ENCODE results near the gene TBC1D2B. TPM values are rescaled to one million over a fixed set of nuclear protein-coding genes. Genes with fewer than 3 reads are reported as not detected.
A peak's percentile ranks its signal among the peaks of the same experiment; 100 is the strongest.

Gene TBC1D2B
- total and polyA plus RNA-seq, 2 donors from 2014 or later = 8.5 to 41.6 TPM

DNA sequence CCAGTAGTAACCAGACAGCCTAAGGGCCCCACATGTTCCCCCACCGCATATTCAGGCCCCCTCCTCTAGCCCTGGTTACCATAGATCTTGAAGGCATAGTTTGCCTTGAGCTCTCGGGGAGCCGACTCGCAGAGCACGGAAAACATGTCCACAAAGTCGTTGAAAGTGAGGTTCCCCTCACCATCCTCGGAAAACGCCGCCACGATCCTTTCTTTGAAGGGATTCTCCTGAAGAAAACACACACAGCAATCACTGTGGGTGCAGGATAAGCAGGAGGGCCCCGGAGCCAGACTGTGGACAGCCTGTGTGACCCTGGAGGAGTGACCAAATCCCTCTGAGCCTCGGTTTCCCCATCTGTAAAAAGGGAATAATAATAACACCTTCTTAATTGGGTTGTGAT, 31.6 kb upstream of the TBC1D2B start:
- H3K27me3 ChIP-seq (ENCODE audit: control insufficient read depth, insufficient read depth, low read length) = no peaks in the 10 kb centered on the region
- no peak overlapping the region for H3K9ac ChIP-seq (ENCODE audit: low read length in 3 of 3)
- TF ChIP-seq, protein P1, sequence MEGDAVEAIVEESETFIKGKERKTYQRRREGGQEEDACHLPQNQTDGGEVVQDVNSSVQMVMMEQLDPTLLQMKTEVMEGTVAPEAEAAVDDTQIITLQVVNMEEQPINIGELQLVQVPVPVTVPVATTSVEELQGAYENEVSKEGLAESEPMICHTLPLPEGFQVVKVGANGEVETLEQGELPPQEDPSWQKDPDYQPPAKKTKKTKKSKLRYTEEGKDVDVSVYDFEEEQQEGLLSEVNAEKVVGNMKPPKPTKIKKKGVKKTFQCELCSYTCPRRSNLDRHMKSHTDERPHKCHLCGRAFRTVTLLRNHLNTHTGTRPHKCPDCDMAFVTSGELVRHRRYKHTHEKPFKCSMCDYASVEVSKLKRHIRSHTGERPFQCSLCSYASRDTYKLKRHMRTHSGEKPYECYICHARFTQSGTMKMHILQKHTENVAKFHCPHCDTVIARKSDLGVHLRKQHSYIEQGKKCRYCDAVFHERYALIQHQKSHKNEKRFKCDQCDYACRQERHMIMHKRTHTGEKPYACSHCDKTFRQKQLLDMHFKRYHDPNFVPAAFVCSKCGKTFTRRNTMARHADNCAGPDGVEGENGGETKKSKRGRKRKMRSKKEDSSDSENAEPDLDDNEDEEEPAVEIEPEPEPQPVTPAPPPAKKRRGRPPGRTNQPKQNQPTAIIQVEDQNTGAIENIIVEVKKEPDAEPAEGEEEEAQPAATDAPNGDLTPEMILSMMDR (IDR thresholded peaks at IDR 0.05; ENCODE audit: borderline replicate concordance, extremely low read depth, insufficient read depth) = no peak
- no peak overlapping the region for H3K27ac ChIP-seq (ENCODE audit: low read depth in 2 of 2, low read length in 2 of 2)
- no peak overlapping the region for H3K4me3 ChIP-seq (ENCODE audit: low read length in 3 of 3)
- DNase-seq (no peak), FAIRE-seq (no peak)
- H3K36me3 ChIP-seq (ENCODE audit: control insufficient read depth in 2 of 3, insufficient read depth in 3 of 3, low read length in 3 of 3) = no peaks in the 10 kb centered on the region
- H3K4me1 ChIP-seq (ENCODE audit: control insufficient read depth in 2 of 3, insufficient read depth in 2 of 3, low read depth in 1 of 3, low read length in 3 of 3) = peaks cover 0 to 2% (median 0%) of the 10 kb centered on the region in 3 donors
- intact Hi-C loops (cut with DNase I) = loop anchor here (5.0 kb wide), 1 partner anchor 142 kb away; no protein-coding TSS in a partner anchor
- H3K9me3 ChIP-seq (ENCODE audit: control insufficient read depth in 2 of 3, insufficient read depth in 1 of 3, low read length in 3 of 3) = no peaks in the 10 kb centered on the region

DNA sequence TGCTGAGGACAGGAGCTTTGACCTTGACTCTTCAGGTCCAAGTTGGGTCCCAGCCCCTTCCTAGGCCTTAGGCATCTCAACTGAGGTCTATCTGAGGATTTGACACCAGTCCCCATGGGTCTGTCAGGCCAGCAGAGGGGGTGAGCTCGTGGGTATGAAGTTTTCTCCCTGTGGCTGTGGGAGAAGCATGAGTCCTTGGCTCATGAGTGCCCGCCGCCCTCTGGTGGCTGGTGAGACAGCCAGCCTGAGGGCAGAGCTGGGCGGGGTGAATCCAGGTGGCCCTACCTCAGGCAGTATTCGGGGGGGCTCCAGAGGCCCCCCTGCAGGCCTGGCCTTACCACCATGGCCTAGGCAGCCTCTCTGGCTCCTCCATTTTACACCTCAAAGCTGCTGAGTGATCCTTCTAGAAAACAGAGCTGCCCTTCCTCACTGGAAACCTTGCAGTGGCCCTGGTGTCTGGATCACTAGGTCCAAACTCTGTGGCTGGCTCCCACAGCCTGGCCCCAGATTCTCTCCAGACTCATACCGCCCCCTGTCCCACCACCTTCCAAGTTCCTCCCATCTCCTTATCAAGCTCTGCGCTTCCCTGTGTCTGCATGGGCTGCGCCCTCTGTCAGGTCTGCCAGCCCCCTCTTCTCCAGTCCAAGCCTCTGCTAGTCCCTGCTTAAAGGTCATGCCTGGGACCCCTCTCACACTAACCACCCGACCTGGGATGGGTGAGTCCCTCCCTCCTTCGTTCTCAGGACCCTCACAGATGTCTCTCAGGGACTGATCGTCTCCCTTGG, 31.0 kb upstream of the TBC1D2B start:
- intact Hi-C loops (cut with DNase I) = loop anchor here (5.0 kb wide), 1 partner anchor 141 kb away; no protein-coding TSS in a partner anchor
- H3K27ac ChIP-seq (ENCODE audit: low read depth in 2 of 2, low read length in 2 of 2) = no peak overlapping the region
- H3K36me3 ChIP-seq (ENCODE audit: control insufficient read depth in 2 of 3, insufficient read depth in 3 of 3, low read length in 3 of 3) = no peaks in the 10 kb centered on the region
- TF ChIP-seq, protein P1 (IDR thresholded peaks at IDR 0.05; ENCODE audit: borderline replicate concordance, extremely low read depth, insufficient read depth) = peak; percentile 92
- no peak overlapping the region for H3K4me3 ChIP-seq (ENCODE audit: low read length in 3 of 3)
- no peaks in the 10 kb centered on the region for H3K27me3 ChIP-seq (ENCODE audit: control insufficient read depth, insufficient read depth, low read length)
- peaks cover 0 to 4% (median 0%) of the 10 kb centered on the region in 3 donors for H3K4me1 ChIP-seq (ENCODE audit: control insufficient read depth in 2 of 3, insufficient read depth in 2 of 3, low read depth in 1 of 3, low read length in 3 of 3)
- H3K9ac ChIP-seq (ENCODE audit: low read length in 3 of 3) = no peak overlapping the region
- FAIRE-seq (no peak), DNase-seq (peak; percentile 77 to 92 (median 82))
- no peaks in the 10 kb centered on the region for H3K9me3 ChIP-seq (ENCODE audit: control insufficient read depth in 2 of 3, insufficient read depth in 1 of 3, low read length in 3 of 3)

DNA sequence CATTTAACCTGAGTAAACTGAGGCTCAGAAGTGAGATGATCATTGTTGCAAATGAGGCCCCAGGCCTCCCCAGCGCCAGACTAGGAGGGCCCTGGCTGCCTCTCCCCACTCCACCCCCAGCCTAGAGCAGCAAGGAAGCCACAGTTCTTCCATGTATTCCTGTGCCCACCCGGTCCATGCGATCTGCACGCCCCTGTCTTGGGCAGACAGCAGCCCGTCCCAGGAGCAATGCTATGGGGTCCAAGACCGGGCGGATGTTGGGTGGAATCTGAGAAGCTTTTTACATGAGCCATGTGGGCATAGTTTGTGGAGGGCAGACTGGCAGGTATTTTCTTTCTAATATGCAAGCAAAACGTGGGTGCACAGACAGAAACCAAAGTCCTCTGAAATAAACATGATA, 30.0 kb upstream of the TBC1D2B start:
- DNase-seq = no peak
- Histone ChIP-seq H3K9ac (ENCODE audit: low read length in 3 of 3) (no peak overlapping the region), H3K4me1 (ENCODE audit: control insufficient read depth in 2 of 3, insufficient read depth in 2 of 3, low read depth in 1 of 3, low read length in 3 of 3) (peaks cover 0 to 7% (median 0%) of the 10 kb centered on the region in 3 donors), H3K27ac (ENCODE audit: low read depth in 2 of 2, low read length in 2 of 2) (no peak overlapping the region), H3K4me3 (ENCODE audit: low read length in 3 of 3) (no peak overlapping the region), H3K36me3 (ENCODE audit: control insufficient read depth in 2 of 3, insufficient read depth in 3 of 3, low read length in 3 of 3) (no peaks in the 10 kb centered on the region), H3K9me3 (ENCODE audit: control insufficient read depth in 2 of 3, insufficient read depth in 1 of 3, low read length in 3 of 3) (no peaks in the 10 kb centered on the region), H3K27me3 (ENCODE audit: control insufficient read depth, insufficient read depth, low read length) (no peaks in the 10 kb centered on the region)
- TF ChIP-seq, protein P1 (IDR thresholded peaks at IDR 0.05; ENCODE audit: borderline replicate concordance, extremely low read depth, insufficient read depth) = no peak
- intact Hi-C loops (cut with DNase I) = loop anchor here (5.0 kb wide), 1 partner anchor 140 kb away; no protein-coding TSS in a partner anchor
- FAIRE-seq = no peak
